H9 (cell line): ENCODE data around the gene MAPK8IP3. TPM values are rescaled to one million over a fixed set of nuclear protein-coding genes. Genes with fewer than 3 reads are reported as not detected.

Source experiments
- DNase-seq: peaks from one replicate; pipeline ENCODE4 v3.0.0-alpha.2; 2017
- H2AFZ ChIP-seq: one replicate; pipeline ENCODE4 v1.6.1; 2013; ENCODE audit warnings: mild to moderate bottlenecking, low read length, control low read depth, moderate library complexity
- H2AK5ac ChIP-seq: 2 replicates; pipeline ENCODE4 v1.6.1; 2013; ENCODE audit warnings: low read length, control low read depth, mixed read lengths; ENCODE audit not compliant: insufficient read length
- H2BK120ac ChIP-seq: one replicate; pipeline ENCODE4 v1.6.1; 2013; ENCODE audit warnings: low read depth, mild to moderate bottlenecking, low read length, control low read depth, inconsistent platforms; ENCODE audit not compliant: poor library complexity, severe bottlenecking
- H2BK12ac ChIP-seq: 2 replicates; pipeline ENCODE4 v1.6.1; 2013; ENCODE audit warnings: low read length, control low read depth, mixed read lengths, low read depth; ENCODE audit not compliant: insufficient read length
- H2BK15ac ChIP-seq: 2 replicates; pipeline ENCODE4 v1.6.1; 2013; ENCODE audit warnings: low read depth, low read length, control low read depth
- H2BK20ac ChIP-seq: one replicate; pipeline ENCODE4 v1.6.1; 2013; ENCODE audit warnings: low read depth, mild to moderate bottlenecking, low read length, control low read depth, inconsistent platforms; ENCODE audit not compliant: poor library complexity, severe bottlenecking
- H2BK5ac ChIP-seq: 2 replicates; pipeline ENCODE4 v1.6.1; 2013; ENCODE audit warnings: low read length, control low read depth, mixed read lengths; ENCODE audit not compliant: insufficient read length
- H3K14ac ChIP-seq: 2 replicates; pipeline ENCODE4 v1.6.1; 2013; ENCODE audit warnings: low read length, control low read depth; ENCODE audit not compliant: insufficient read depth
- H3K18ac ChIP-seq: 2 replicates; pipeline ENCODE4 v1.6.1; 2013; ENCODE audit warnings: low read depth, mild to moderate bottlenecking, mixed read lengths, low read length, control low read depth; ENCODE audit not compliant: insufficient read length
- H3K23ac ChIP-seq: 2 replicates; pipeline ENCODE4 v1.6.1; 2013; ENCODE audit warnings: low read length, control low read depth, mixed read lengths, low read depth; ENCODE audit not compliant: insufficient read length
- H3K23me2 ChIP-seq: 2 replicates; pipeline ENCODE4 v1.6.1; 2013; ENCODE audit warnings: low read depth, mild to moderate bottlenecking, mixed read lengths, low read length, control low read depth; ENCODE audit not compliant: insufficient read length, poor library complexity, severe bottlenecking
- H3K27ac ChIP-seq: 2 replicates; pipeline ENCODE4 v1.5.1; 2013; ENCODE audit warnings: low read length, control low read depth, mixed read lengths, low read depth; ENCODE audit not compliant: insufficient read length
- H3K27me3 ChIP-seq: 2 replicates; pipeline ENCODE4 v1.6.1; 2013; ENCODE audit warnings: low read length, control low read depth, inconsistent platforms; ENCODE audit not compliant: insufficient read depth
- H3K4ac ChIP-seq: 2 replicates; pipeline ENCODE4 v1.6.1; 2013; ENCODE audit warnings: low read depth, mild to moderate bottlenecking, control low read depth, inconsistent platforms, low read length, moderate library complexity
- H3K4me1 ChIP-seq: 2 replicates; pipeline ENCODE4 v1.6.1; 2013; ENCODE audit warnings: low read length, control low read depth, inconsistent platforms; ENCODE audit not compliant: insufficient read depth
- H3K4me2 ChIP-seq: 2 replicates; pipeline ENCODE4 v1.6.1; 2013; ENCODE audit warnings: low read length, control low read depth, mixed read lengths; ENCODE audit not compliant: insufficient read length, insufficient read depth
- H3K56ac ChIP-seq: 2 replicates; pipeline ENCODE4 v1.6.1; 2013; ENCODE audit warnings: low read depth, mild to moderate bottlenecking, mixed read lengths, low read length, control low read depth; ENCODE audit not compliant: insufficient read length
- H3K79me1 ChIP-seq: 2 replicates; pipeline ENCODE4 v1.6.1; 2013; ENCODE audit warnings: low read depth, mild to moderate bottlenecking, moderate library complexity, low read length, control low read depth, inconsistent platforms; ENCODE audit not compliant: insufficient read depth, poor library complexity, severe bottlenecking
- H3K79me2 ChIP-seq: 2 replicates; pipeline ENCODE4 v1.6.1; 2013; ENCODE audit warnings: low read length, control low read depth, inconsistent platforms; ENCODE audit not compliant: insufficient read depth
- H3K9ac ChIP-seq: 2 replicates; pipeline ENCODE4 v1.6.1; 2013; ENCODE audit warnings: low read length, control low read depth, mixed read lengths; ENCODE audit not compliant: insufficient read length; ENCODE audit errors: extremely low read depth
- H3K9me3 ChIP-seq: one replicate; pipeline ENCODE4 v1.6.1; 2013; ENCODE audit warnings: low read depth, low read length, inconsistent platforms; ENCODE audit not compliant: control insufficient read depth
- H3T11ph ChIP-seq: one replicate; pipeline ENCODE4 v1.6.1; 2013; ENCODE audit warnings: mild to moderate bottlenecking, low read length, control low read depth, inconsistent platforms
- H4K20me1 ChIP-seq: one replicate; pipeline ENCODE4 v1.6.1; 2013; ENCODE audit not compliant: control insufficient read depth, insufficient read length, insufficient read depth
- H4K5ac ChIP-seq: 2 replicates; pipeline ENCODE4 v1.6.1; 2013; ENCODE audit warnings: low read depth, mild to moderate bottlenecking, mixed read lengths, low read length, control low read depth; ENCODE audit not compliant: insufficient read length
- H4K8ac ChIP-seq: replicated peaks from 2 replicates; pipeline ENCODE4 v1.6.1; 2013; ENCODE audit warnings: low read length, control low read depth, mixed read lengths, low read depth; ENCODE audit not compliant: insufficient read length
- H4K91ac ChIP-seq: 2 replicates; pipeline ENCODE4 v1.6.1; 2013; ENCODE audit warnings: low read depth, mild to moderate bottlenecking, moderate library complexity, mixed read lengths, low read length, control low read depth; ENCODE audit not compliant: insufficient read length
- H3K27ac Mint-ChIP-seq, 3 experiments: 2 replicates in 2 of 3; 3 replicates in 1 of 3; pipeline ENCODE4 v1.8.0; 2020 to 2021; ENCODE audit warnings: mixed read lengths in 3 of 3, mild to moderate bottlenecking in 1 of 3, moderate library complexity in 1 of 3
- H3K27me3 Mint-ChIP-seq: 2 replicates; pipeline ENCODE4 v1.8.0; 2021; ENCODE audit warnings: low read depth, mild to moderate bottlenecking, moderate library complexity, mixed read lengths
- H3K36me3 Mint-ChIP-seq, 3 experiments: 2 replicates in 2 of 3; 3 replicates in 1 of 3; pipeline ENCODE4 v1.8.0; 2020 to 2021; ENCODE audit warnings: low read depth in 3 of 3, mixed read lengths in 3 of 3; ENCODE audit not compliant: insufficient read depth in 1 of 3
- H3K4me1 Mint-ChIP-seq, 2 experiments: 2 replicates each; pipeline ENCODE4 v1.8.0; 2020; ENCODE audit warnings: mixed read lengths in 2 of 2
- H3K4me3 Mint-ChIP-seq, 2 experiments: 2 replicates in 1 of 2; 3 replicates in 1 of 2; pipeline ENCODE4 v1.8.0; 2020 to 2021; ENCODE audit warnings: mild to moderate bottlenecking in 2 of 2, mixed read lengths in 2 of 2, moderate library complexity in 1 of 2
- H3K9me3 Mint-ChIP-seq, 2 experiments: 2 replicates in 1 of 2; 3 replicates in 1 of 2; pipeline ENCODE4 v1.8.0; 2020; ENCODE audit warnings: mild to moderate bottlenecking in 2 of 2, mixed read lengths in 2 of 2, moderate library complexity in 1 of 2
- WGBS: extraction: QIAGEN DNeasy Blood & Tissue Kit; methylation state at CpG from one replicate; pipeline ENCODE4 v1.1.7; 2013; ENCODE audit warnings: missing lambda C conversion rate, low lambda C conversion rate, mixed read lengths; ENCODE audit not compliant: insufficient read length; ENCODE audit errors: extremely low coverage; 5-methylcytosine and 5-hydroxymethylcytosine counted together
- total RNA-seq: library from RNA; stranded (reverse); gene quantifications from 2 replicates; pipeline ENCODE4 v1.2.1, GENCODE V29; 2021
- TF ChIP-seq, protein P1 (sequence below): fragments of 200-600 bp; sonication (generic); conservative IDR thresholded peaks from 3 replicates; pipeline ENCODE4 v1.8.0; 2021; ENCODE audit warnings: antibody characterized with exemption, mild to moderate bottlenecking

Gene MAPK8IP3
- total RNA-seq, 1 experiment from 2014 or later, result 51.3 TPM

DNA sequence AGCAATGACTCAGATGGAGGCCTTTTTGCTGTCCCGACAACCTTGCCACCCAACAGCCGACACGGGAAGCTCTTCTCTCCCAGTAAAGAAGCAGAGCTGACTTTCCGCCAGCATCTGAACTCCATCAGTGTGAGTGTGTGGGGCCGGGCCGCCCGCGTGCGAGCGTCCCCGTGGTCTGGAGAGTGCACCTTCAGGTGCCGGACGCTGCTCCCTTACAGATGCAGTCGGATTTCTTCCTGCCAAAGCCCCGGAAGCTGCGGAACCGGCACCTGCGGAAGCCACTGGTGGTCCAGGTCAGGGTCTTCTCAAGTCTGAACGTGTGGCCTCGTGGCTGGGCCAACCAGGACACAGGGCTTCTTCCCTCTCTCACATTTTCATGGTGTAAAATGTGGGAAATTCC, 43.5 kb upstream of the MAPK8IP3 start:
- H3K23me2 ChIP-seq, result no peaks in the 10 kb centered on the region
- peaks cover 12 to 88% (median 63%) of the 10 kb centered on the region in 3 experiments; a peak in 6 of 7 replicates for H3K36me3 Mint-ChIP-seq
- no peak overlapping the region for H3K14ac ChIP-seq

More for the DNA sequence above, 43.5 kb upstream of the MAPK8IP3 start:
- H3K9me3 Mint-ChIP-seq, result no peaks in the 10 kb centered on the region
- H3K23ac ChIP-seq, result no peak overlapping the region
- no peak overlapping the region for H3K18ac ChIP-seq
- no peaks in the 10 kb centered on the region for H3K4me1 ChIP-seq
- no peak overlapping the region for H3K9ac ChIP-seq
- no peaks in the 10 kb centered on the region for H3K4me1 Mint-ChIP-seq
- no peak overlapping the region for H3K4me2 ChIP-seq
- TF ChIP-seq, protein P1, sequence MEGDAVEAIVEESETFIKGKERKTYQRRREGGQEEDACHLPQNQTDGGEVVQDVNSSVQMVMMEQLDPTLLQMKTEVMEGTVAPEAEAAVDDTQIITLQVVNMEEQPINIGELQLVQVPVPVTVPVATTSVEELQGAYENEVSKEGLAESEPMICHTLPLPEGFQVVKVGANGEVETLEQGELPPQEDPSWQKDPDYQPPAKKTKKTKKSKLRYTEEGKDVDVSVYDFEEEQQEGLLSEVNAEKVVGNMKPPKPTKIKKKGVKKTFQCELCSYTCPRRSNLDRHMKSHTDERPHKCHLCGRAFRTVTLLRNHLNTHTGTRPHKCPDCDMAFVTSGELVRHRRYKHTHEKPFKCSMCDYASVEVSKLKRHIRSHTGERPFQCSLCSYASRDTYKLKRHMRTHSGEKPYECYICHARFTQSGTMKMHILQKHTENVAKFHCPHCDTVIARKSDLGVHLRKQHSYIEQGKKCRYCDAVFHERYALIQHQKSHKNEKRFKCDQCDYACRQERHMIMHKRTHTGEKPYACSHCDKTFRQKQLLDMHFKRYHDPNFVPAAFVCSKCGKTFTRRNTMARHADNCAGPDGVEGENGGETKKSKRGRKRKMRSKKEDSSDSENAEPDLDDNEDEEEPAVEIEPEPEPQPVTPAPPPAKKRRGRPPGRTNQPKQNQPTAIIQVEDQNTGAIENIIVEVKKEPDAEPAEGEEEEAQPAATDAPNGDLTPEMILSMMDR, result no peak
- H2AK5ac ChIP-seq, result no peak overlapping the region
- H2BK20ac ChIP-seq, result no peak overlapping the region
- no peak overlapping the region for H3K56ac ChIP-seq
- H2BK12ac ChIP-seq, result no peak overlapping the region
- DNase-seq, result no peak
- no peak overlapping the region for H3K4ac ChIP-seq
- H3K27ac ChIP-seq, result no peak overlapping the region
- H3K4me3 Mint-ChIP-seq, result no peak overlapping the region
- no peaks in the 10 kb centered on the region for H3K9me3 ChIP-seq
- no peak overlapping the region; a peak in 1 of 7 replicates for H3K27ac Mint-ChIP-seq
- H2BK120ac ChIP-seq, result no peak overlapping the region
- no peak overlapping the region for H4K91ac ChIP-seq
- H3K79me2 ChIP-seq, result no peaks in the 10 kb centered on the region
- no peak overlapping the region for H3T11ph ChIP-seq
- no peaks in the 10 kb centered on the region for H3K79me1 ChIP-seq
- H4K20me1 ChIP-seq, result no peaks in the 10 kb centered on the region
- H3K27me3 Mint-ChIP-seq, result peaks cover 1% of the 10 kb centered on the region; the same call in 1 of the 2 replicates
- H2AFZ ChIP-seq, result no peak overlapping the region
- no CpG with 5 or more reads among the region's 20 CpGs for WGBS
- no peaks in the 10 kb centered on the region for H3K27me3 ChIP-seq
- no peak overlapping the region for H2BK15ac ChIP-seq
- H4K8ac ChIP-seq, result no peak overlapping the region
- no peak overlapping the region for H2BK5ac ChIP-seq
- no peak overlapping the region for H4K5ac ChIP-seq
